Gastroesophageal sphincter (tissue), 3 donors: Measurements from ENCODE around the gene OR10G7.

ENCODE experiments used
- CTCF ChIP-seq, 4 experiments: fragments of 200-600 bp in 2 of 4; fragments of 450-650 bp in 2 of 4; sonication (generic) in 1 of 4; IDR thresholded peaks; one replicate each; pipeline ENCODE4 v1.5.1; 2017 to 2019; ENCODE audit warnings: antibody characterized with exemption in 4 of 4, mild to moderate bottlenecking in 2 of 4, moderate library complexity in 2 of 4
- POLR2AphosphoS5 ChIP-seq: sonication (generic); formaldehyde crosslinking; IDR thresholded peaks from one replicate; pipeline ENCODE4 v1.6.1; 2017; ENCODE audit warnings: antibody characterized with exemption

- no peak for TF ChIP-seq POLR2AphosphoS5
- TF ChIP-seq CTCF (IDR thresholded peaks at IDR 0.05), result no peak
These were observed 30.5 kb upstream of the OR10G7 start for GRCh38 chr11:124071623-124071948.
